AG09319 (cell line): ENCODE results near the gene GALNT11.

Source experiments
- DNase-seq: peaks from one replicate; pipeline ENCODE4 v3.0.0-alpha.2; 2010; ENCODE audit warnings: low read depth; ENCODE audit errors: extremely low read depth
- CTCF ChIP-seq: IDR thresholded peaks from 2 replicates; pipeline ENCODE4 v1.5.1; 2011; ENCODE audit warnings: low read depth, mild to moderate bottlenecking, inconsistent platforms, low read length, moderate library complexity

Gene GALNT11

GRCh38 chr7:152103691-152104090, 78.2 kb downstream of the GALNT11 start:
- DNase-seq, result no peak
- TF ChIP-seq CTCF, result no peak

- no peak for DNase-seq
- no peak for TF ChIP-seq CTCF
Measured at GRCh38 chr7:152105205-152105604, 79.7 kb downstream of the GALNT11 start.

- TF ChIP-seq CTCF, result no peak
Measured at GRCh38 chr7:152106990-152107389, 81.5 kb downstream of the GALNT11 start.

GRCh38 chr7:152107945-152108344, 82.5 kb downstream of the GALNT11 start:
- TF ChIP-seq CTCF, result no peak
- DNase-seq, result no peak

More at GRCh38 chr7:152106990-152107389, 81.5 kb downstream of the GALNT11 start:
- no peak for DNase-seq

- no peak for DNase-seq
- no peak for TF ChIP-seq CTCF
Measured at GRCh38 chr7:152108359-152108758, 82.9 kb downstream of the GALNT11 start.

GRCh38 chr7:152112829-152113228, 87.4 kb downstream of the GALNT11 start:
- DNase-seq, result no peak
- TF ChIP-seq CTCF, result no peak

- no peak for DNase-seq
- TF ChIP-seq CTCF, result no peak
Measured at GRCh38 chr7:152115021-152115718, 89.7 kb downstream of the GALNT11 start.
